Vagina (tissue), 2 donors: ENCODE data around the gene ACAA1. TPM values are rescaled to one million over a fixed set of nuclear protein-coding genes. Genes with fewer than 3 reads are reported as not detected.

ENCODE experiments used
- DNase-seq, 2 donors: peaks; one replicate each; pipeline ENCODE4 v3.0.0-alpha.2; 2017; ENCODE audit errors: extremely low spot score in 2 of 2
- H3K27ac ChIP-seq: fragments of 200-600 bp; sonication (generic); one replicate; pipeline ENCODE4 v1.5.1; 2019
- H3K27me3 ChIP-seq: fragments of 200-600 bp; sonication (generic); one replicate; pipeline ENCODE4 v1.5.1; 2019
- H3K36me3 ChIP-seq, 2 donors: fragments of 200-600 bp; sonication (generic); one replicate each; pipeline ENCODE4 v1.5.1; 2017 to 2019
- H3K4me1 ChIP-seq: fragments of 200-600 bp; sonication (generic); one replicate; pipeline ENCODE4 v1.5.1; 2019
- H3K4me3 ChIP-seq, 2 donors: fragments of 200-600 bp; sonication (generic); 1 replicate in 1 of 2; 2 replicates in 1 of 2; pipeline ENCODE4 v1.5.1; 2016 to 2019
- H3K9me3 ChIP-seq: fragments of 200-600 bp; sonication (generic); one replicate; pipeline ENCODE4 v1.5.1; 2019
- POLR2A ChIP-seq, 2 donors: fragments of 450-650 bp; IDR thresholded peaks; one replicate each; pipeline ENCODE4 v1.6.1; 2017; ENCODE audit warnings: antibody characterized with exemption in 2 of 2, mild to moderate bottlenecking in 2 of 2, moderate library complexity in 2 of 2
- POLR2AphosphoS5 ChIP-seq, 2 donors: sonication (generic); formaldehyde crosslinking; IDR thresholded peaks; one replicate each; pipeline ENCODE4 v1.9.0; 2017; ENCODE audit warnings: antibody characterized with exemption in 2 of 2, mild to moderate bottlenecking in 2 of 2, low read depth in 1 of 2; ENCODE audit not compliant: insufficient read depth in 1 of 2
- intact Hi-C: fragments of 100-400 bp; cut with DNase I; formaldehyde crosslinking; loops from one replicate; pipeline ENCODE4 v1.15.1; 2023
- total RNA-seq: library from RNA; depleted of rRNA; stranded (reverse); fragments of >200 nt; gene quantifications from one replicate; pipeline ENCODE4 v1.2.3, GENCODE V29; 2016
- TF ChIP-seq, protein P1 (sequence below), 3 experiments: fragments of 450-650 bp in 2 of 3; fragments of 200-600 bp in 1 of 3; sonication (generic) in 1 of 3; IDR thresholded peaks; one replicate each; pipeline ENCODE4 v1.5.1; 2017 to 2019; ENCODE audit warnings: antibody characterized with exemption in 3 of 3, mild to moderate bottlenecking in 2 of 3, moderate library complexity in 2 of 3

Gene ACAA1
- total RNA-seq, 1 donor from 2014 or later: 53.0 TPM

DNA sequence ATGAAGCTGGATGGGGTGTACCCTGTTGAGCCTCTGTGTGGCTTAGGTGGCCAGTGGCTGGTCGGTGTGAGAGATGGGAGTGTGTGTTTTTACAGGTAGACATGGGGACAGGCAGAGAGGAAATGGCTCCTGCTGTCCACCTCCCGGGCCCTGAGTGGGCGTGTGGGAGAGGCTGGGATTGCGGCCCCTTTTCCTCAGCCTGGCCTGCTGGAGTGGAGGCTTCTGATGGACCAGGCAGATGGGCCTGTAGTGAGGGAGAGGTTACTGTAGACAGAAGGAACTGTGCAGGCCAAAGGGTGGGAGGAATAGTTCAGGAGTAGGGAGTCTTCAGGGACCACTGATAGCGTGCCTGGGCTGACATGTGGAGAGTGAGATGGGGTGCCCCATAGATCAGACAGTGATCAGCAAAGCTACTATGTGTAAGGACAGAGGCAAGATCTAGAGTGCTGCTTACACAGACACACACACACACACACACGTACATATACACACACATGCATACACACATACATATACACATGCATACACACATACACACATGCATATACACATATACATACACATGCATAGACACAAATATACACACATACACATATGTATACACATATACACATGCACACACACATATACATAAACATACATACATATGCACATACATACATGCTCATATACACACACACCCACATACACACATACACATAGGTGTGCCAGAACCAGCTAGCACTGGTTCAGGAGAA is 26.4 kb downstream of the ACAA1 start:
- H3K27ac ChIP-seq: no peak overlapping the region
- intact Hi-C loops: no loop called here
- TF ChIP-seq, protein P1, sequence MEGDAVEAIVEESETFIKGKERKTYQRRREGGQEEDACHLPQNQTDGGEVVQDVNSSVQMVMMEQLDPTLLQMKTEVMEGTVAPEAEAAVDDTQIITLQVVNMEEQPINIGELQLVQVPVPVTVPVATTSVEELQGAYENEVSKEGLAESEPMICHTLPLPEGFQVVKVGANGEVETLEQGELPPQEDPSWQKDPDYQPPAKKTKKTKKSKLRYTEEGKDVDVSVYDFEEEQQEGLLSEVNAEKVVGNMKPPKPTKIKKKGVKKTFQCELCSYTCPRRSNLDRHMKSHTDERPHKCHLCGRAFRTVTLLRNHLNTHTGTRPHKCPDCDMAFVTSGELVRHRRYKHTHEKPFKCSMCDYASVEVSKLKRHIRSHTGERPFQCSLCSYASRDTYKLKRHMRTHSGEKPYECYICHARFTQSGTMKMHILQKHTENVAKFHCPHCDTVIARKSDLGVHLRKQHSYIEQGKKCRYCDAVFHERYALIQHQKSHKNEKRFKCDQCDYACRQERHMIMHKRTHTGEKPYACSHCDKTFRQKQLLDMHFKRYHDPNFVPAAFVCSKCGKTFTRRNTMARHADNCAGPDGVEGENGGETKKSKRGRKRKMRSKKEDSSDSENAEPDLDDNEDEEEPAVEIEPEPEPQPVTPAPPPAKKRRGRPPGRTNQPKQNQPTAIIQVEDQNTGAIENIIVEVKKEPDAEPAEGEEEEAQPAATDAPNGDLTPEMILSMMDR (IDR thresholded peaks at IDR 0.05): no peak
- TF ChIP-seq POLR2AphosphoS5 (IDR thresholded peaks at IDR 0.05; ENCODE audit: insufficient read depth in 1 of 2, low read depth in 1 of 2) (no peak), POLR2A (IDR thresholded peaks at IDR 0.05) (no peak)
- no peaks in the 10 kb centered on the region for H3K27me3 ChIP-seq
- H3K4me3 ChIP-seq: no peak overlapping the region
- no peaks in the 10 kb centered on the region for H3K36me3 ChIP-seq
- no peak for DNase-seq
- H3K9me3 ChIP-seq: no peaks in the 10 kb centered on the region
- H3K4me1 ChIP-seq: no peaks in the 10 kb centered on the region

DNA sequence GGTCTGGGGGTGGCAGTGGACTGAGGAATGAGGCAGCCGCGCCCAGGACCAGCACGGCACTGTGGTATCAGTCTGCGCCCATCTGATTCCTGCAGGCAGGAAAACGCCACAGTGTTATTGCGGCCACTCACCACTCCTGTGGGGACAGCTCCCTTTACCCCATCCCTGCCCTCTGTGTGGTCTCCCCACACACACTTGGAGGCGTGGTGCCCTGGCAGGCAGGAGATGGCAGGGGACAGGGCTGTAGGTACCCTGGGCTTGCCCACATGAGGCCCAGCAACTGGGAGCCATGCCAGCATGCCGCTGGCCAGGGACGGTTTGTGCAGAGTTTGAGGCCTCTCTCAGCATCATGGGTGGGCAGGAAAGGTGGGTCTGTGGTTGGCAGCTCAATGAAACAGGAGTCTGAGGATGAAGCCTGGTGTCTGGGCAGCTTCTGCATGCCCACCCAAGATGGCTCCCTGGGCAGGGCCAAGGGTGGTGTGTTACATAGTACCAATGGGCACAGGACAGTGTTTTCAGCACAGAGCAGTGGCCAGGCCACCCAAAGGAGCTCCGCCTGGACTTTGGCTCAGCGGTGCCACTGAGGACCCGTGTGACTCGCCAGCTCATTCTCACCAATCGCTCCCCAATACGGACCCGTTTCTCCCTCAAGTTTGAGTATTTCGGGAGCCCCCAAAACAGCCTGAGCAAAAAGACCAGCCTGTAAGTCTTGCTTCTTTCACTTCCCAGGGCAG is 27.2 kb downstream of the ACAA1 start:
- Histone ChIP-seq H3K36me3 (no peaks in the 10 kb centered on the region), H3K4me3 (no peak overlapping the region), H3K27me3 (no peaks in the 10 kb centered on the region), H3K4me1 (no peaks in the 10 kb centered on the region), H3K9me3 (no peaks in the 10 kb centered on the region), H3K27ac (no peak overlapping the region)
- intact Hi-C loops: no loop called here
- no peak for TF ChIP-seq POLR2AphosphoS5 (IDR thresholded peaks at IDR 0.05; ENCODE audit: insufficient read depth in 1 of 2, low read depth in 1 of 2)
- DNase-seq: no peak

GRCh38 chr3:38108649-38109579 is 28.0 kb downstream of the ACAA1 start:
- no peaks in the 10 kb centered on the region for H3K27me3 ChIP-seq
- DNase-seq: no peak
- no peaks in the 10 kb centered on the region for H3K36me3 ChIP-seq
- H3K27ac ChIP-seq: no peak overlapping the region
- TF ChIP-seq POLR2A (IDR thresholded peaks at IDR 0.05): no peak
- TF ChIP-seq, protein P1 (IDR thresholded peaks at IDR 0.05): no peak
- no peak for TF ChIP-seq POLR2AphosphoS5 (IDR thresholded peaks at IDR 0.05; ENCODE audit: insufficient read depth in 1 of 2, low read depth in 1 of 2)
- no peaks in the 10 kb centered on the region for H3K9me3 ChIP-seq
- H3K4me1 ChIP-seq: no peaks in the 10 kb centered on the region
- intact Hi-C loops: no loop called here
- H3K4me3 ChIP-seq: no peak overlapping the region

DNA sequence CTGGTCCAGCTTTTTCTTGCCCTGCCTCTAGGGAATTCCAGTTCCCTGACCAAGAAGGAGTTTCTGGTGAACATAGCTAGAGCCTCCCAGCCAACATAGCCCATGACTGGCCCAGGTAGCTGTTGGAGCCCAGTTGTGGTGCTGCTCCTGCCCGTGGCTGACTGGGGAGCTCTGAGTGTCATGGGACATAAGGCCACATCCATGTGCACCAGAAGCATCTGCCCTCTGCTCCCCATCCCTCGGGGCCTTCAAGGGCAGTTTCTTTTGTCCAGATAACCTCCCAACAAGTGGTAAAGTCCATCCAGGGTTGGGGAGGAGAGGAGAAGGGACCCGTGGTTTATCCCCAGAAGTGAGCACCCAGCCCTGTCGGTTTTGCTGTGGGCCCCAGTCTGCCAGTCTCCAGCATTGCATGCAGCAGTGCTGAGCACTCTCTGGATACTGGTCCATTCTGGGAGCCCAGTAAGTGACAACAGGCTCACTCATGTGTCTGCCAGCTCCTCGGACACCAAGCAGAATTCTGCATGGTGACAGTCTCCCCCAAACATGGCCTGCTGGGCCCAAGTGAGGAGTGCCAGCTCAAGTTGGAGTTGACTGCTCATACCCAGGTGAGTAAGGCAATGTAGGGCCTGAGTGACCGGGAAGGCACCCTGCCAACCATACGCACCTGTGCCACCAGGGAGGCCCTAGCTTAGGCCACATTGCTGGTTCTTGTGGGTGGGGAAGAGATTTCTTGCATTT is 28.8 kb downstream of the ACAA1 start:
- no peaks in the 10 kb centered on the region for H3K9me3 ChIP-seq
- H3K4me3 ChIP-seq: no peak overlapping the region
- no peak for DNase-seq
- TF ChIP-seq POLR2A (IDR thresholded peaks at IDR 0.05): no peak
- no peak for TF ChIP-seq POLR2AphosphoS5 (IDR thresholded peaks at IDR 0.05; ENCODE audit: insufficient read depth in 1 of 2, low read depth in 1 of 2)
- H3K27me3 ChIP-seq: no peaks in the 10 kb centered on the region
- no peak overlapping the region for H3K27ac ChIP-seq
- H3K4me1 ChIP-seq: no peaks in the 10 kb centered on the region
- intact Hi-C loops: no loop called here
- H3K36me3 ChIP-seq: no peaks in the 10 kb centered on the region

DNA sequence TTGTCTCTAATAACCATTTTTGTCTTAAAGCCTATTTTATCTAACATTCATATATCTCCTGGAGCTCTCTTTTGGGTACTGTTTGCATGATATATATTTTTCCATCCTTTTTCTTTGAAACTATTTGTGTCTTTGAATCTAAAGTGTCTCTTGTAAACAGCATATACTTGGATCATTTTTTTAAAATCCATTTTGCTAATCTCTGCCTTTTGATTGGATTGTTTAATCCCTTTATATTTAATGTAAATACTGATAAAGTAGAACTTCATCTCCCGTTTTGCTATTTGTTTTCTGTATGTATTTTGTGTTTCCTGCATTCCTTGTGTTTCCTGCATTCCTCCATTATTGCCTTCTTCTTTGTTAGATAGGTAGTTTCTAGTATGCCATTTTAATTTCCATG is 31.4 kb downstream of the ACAA1 start:
- H3K9me3 ChIP-seq: no peaks in the 10 kb centered on the region
- no peaks in the 10 kb centered on the region for H3K36me3 ChIP-seq
- no peak overlapping the region for H3K4me3 ChIP-seq
- H3K27ac ChIP-seq: no peak overlapping the region
- no peaks in the 10 kb centered on the region for H3K27me3 ChIP-seq
- intact Hi-C loops: no loop called here
- no peaks in the 10 kb centered on the region for H3K4me1 ChIP-seq
- no peak for DNase-seq
- TF ChIP-seq, protein P1 (IDR thresholded peaks at IDR 0.05): no peak
- TF ChIP-seq POLR2AphosphoS5 (IDR thresholded peaks at IDR 0.05; ENCODE audit: insufficient read depth in 1 of 2, low read depth in 1 of 2) (no peak), POLR2A (IDR thresholded peaks at IDR 0.05) (no peak)
